ENCODE results near the gene OVCH2.

The OVCH2 gene

DNA sequence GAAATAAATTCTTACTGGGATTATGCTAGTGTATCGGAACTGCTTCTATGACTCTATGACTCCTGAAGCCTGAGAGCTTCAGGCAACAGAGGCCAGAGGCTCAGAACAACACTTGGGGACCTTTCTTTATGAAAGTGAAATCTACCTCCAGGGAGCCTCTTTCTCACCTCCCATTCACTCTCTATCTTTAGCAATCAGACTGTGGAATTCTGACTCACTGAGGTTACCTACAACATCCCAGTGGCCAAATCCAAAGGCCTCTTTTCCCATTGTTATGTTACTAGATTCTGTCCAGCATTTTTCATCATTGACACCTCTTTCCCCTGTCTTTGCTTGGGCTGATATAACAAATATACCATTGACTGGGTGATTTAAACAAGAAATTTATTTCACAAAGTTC, 18.9 kb downstream of the OVCH2 start:
- Histone ChIP-seq H3K4ac (ENCODE audit: low read depth in 1 of 2, low read length in 2 of 2) (no peak overlapping the region), H2AK5ac (ENCODE audit: low read length, severe bottlenecking) (no peak overlapping the region), H3K4me1 (ENCODE audit: control insufficient read depth, insufficient read depth, low read depth, low read length) (no peaks in the 10 kb centered on the region), H2BK120ac (ENCODE audit: low read depth, low read length) (no peak overlapping the region), H3K9ac (ENCODE audit: low read length) (no peak overlapping the region), H4K91ac (ENCODE audit: low read length) (no peak overlapping the region), H3K9me3 (ENCODE audit: control insufficient read depth, low read length) (no peaks in the 10 kb centered on the region), H2BK15ac (ENCODE audit: low read depth, poor library complexity, severe bottlenecking) (no peak overlapping the region), H2BK12ac (ENCODE audit: low read length in 2 of 2) (no peak overlapping the region), H3K27me3 (ENCODE audit: control insufficient read depth in 1 of 2, insufficient read depth in 1 of 2, low read length in 2 of 2) (peaks cover 14 to 25% of the 10 kb centered on the region in 2 experiments), H3K27ac (ENCODE audit: low read length, poor library complexity, severe bottlenecking) (no peak overlapping the region), H2AFZ (ENCODE audit: low read depth, low read length) (no peak overlapping the region), H3K14ac (ENCODE audit: low read length in 2 of 2) (no peak overlapping the region), H3K23ac (ENCODE audit: low read length in 2 of 2) (no peak overlapping the region), H3K4me3 (ENCODE audit: insufficient read depth in 1 of 2, low read depth in 1 of 2, low read length in 2 of 2) (no peak overlapping the region), H3K4me2 (ENCODE audit: low read length, poor library complexity, severe bottlenecking) (no peak overlapping the region), H3K18ac (ENCODE audit: low read depth in 1 of 2, low read length in 2 of 2) (no peak overlapping the region), H3K79me1 (replicated peaks; ENCODE audit: low read length, poor library complexity, severe bottlenecking) (no peaks in the 10 kb centered on the region), H3K36me3 (ENCODE audit: control insufficient read depth in 1 of 2, insufficient read depth in 2 of 2, low read depth in 1 of 2, low read length in 2 of 2) (no peaks in the 10 kb centered on the region), H4K8ac (ENCODE audit: low read length) (no peak overlapping the region), H2BK5ac (ENCODE audit: low read depth, low read length, poor library complexity, severe bottlenecking) (no peak overlapping the region)
- DNase-seq: no peak
- WGBS: 90% methylated on average over 1 of the region's 1 CpG

DNA sequence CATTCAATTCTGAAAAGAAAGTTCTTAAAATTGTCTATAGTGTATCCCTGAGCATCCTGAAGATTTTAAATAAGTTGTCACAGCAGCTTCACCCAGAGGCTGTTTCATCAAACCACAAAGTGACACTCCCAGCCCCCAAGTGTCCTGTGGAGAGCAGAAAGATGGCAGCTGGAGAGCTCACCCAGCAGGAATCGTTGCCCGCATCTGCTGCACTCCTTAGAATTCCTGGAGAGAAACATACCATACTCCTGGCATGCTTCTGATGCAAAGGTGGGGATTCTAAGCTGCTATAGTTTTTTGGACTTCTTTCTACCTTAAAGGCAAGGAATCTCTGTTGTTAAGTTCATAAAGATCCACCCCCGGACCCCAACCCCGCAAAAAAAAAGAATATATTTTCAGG, 19.5 kb downstream of the OVCH2 start:
- Histone ChIP-seq H2BK15ac (ENCODE audit: low read depth, poor library complexity, severe bottlenecking) (no peak overlapping the region), H3K4me1 (ENCODE audit: control insufficient read depth, insufficient read depth, low read depth, low read length) (no peaks in the 10 kb centered on the region), H3K4ac (ENCODE audit: low read depth in 1 of 2, low read length in 2 of 2) (no peak overlapping the region), H3K79me1 (replicated peaks; ENCODE audit: low read length, poor library complexity, severe bottlenecking) (no peaks in the 10 kb centered on the region), H2BK120ac (ENCODE audit: low read depth, low read length) (no peak overlapping the region), H4K8ac (ENCODE audit: low read length) (no peak overlapping the region), H3K14ac (ENCODE audit: low read length in 2 of 2) (no peak overlapping the region), H2BK5ac (ENCODE audit: low read depth, low read length, poor library complexity, severe bottlenecking) (no peak overlapping the region), H3K9ac (ENCODE audit: low read length) (no peak overlapping the region), H4K91ac (ENCODE audit: low read length) (no peak overlapping the region), H2AFZ (ENCODE audit: low read depth, low read length) (no peak overlapping the region), H3K4me3 (ENCODE audit: insufficient read depth in 1 of 2, low read depth in 1 of 2, low read length in 2 of 2) (no peak overlapping the region), H3K9me3 (ENCODE audit: control insufficient read depth, low read length) (no peaks in the 10 kb centered on the region), H3K4me2 (ENCODE audit: low read length, poor library complexity, severe bottlenecking) (no peak overlapping the region), H3K23ac (ENCODE audit: low read length in 2 of 2) (no peak overlapping the region), H3K27me3 (ENCODE audit: control insufficient read depth in 1 of 2, insufficient read depth in 1 of 2, low read length in 2 of 2) (peaks cover 8 to 20% of the 10 kb centered on the region in 2 experiments), H2BK12ac (ENCODE audit: low read length in 2 of 2) (no peak overlapping the region), H3K18ac (ENCODE audit: low read depth in 1 of 2, low read length in 2 of 2) (no peak overlapping the region), H2AK5ac (ENCODE audit: low read length, severe bottlenecking) (no peak overlapping the region), H3K27ac (ENCODE audit: low read length, poor library complexity, severe bottlenecking) (no peak overlapping the region), H3K36me3 (ENCODE audit: control insufficient read depth in 1 of 2, insufficient read depth in 2 of 2, low read depth in 1 of 2, low read length in 2 of 2) (no peaks in the 10 kb centered on the region)
- no CpG with 5 or more reads among the region's 4 CpGs for WGBS
- no peak for DNase-seq

DNA sequence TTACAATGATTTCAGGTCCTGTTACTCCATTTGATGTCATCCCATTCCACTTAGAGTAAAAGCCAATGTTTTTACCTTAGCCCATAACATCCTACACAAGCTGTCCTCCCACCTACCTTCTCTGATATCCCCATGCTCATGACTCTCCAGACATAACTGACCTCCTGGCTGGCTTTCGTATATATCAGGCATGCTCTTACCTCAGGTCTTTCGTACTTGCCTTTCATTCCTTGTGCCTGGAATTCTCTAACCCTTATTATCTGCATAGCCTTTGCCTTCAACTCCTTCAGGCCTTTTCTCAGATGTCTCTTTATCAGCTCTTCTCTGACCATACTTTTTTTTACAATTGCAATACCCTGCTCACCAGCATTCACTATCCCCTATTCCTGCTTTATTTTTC, 22.7 kb downstream of the OVCH2 start:
- H3K4me1 ChIP-seq (ENCODE audit: control insufficient read depth, insufficient read depth, low read depth, low read length): no peaks in the 10 kb centered on the region
- no peak overlapping the region for H2AK5ac ChIP-seq (ENCODE audit: low read length, severe bottlenecking)
- H4K91ac ChIP-seq (ENCODE audit: low read length): no peak overlapping the region
- H3K14ac ChIP-seq (ENCODE audit: low read length in 2 of 2): no peak overlapping the region
- WGBS: 76% methylated on average over 2 of the region's 2 CpGs
- no peak overlapping the region for H3K27ac ChIP-seq (ENCODE audit: low read length, poor library complexity, severe bottlenecking)
- no peak overlapping the region for H2AFZ ChIP-seq (ENCODE audit: low read depth, low read length)
- H3K18ac ChIP-seq (ENCODE audit: low read depth in 1 of 2, low read length in 2 of 2): no peak overlapping the region
- no peak overlapping the region for H2BK5ac ChIP-seq (ENCODE audit: low read depth, low read length, poor library complexity, severe bottlenecking)
- no peaks in the 10 kb centered on the region for H3K79me1 ChIP-seq (replicated peaks; ENCODE audit: low read length, poor library complexity, severe bottlenecking)
- H3K23ac ChIP-seq (ENCODE audit: low read length in 2 of 2): no peak overlapping the region
- H3K27me3 ChIP-seq (ENCODE audit: control insufficient read depth in 1 of 2, insufficient read depth in 1 of 2, low read length in 2 of 2): peaks cover 0 to 12% of the 10 kb centered on the region in 2 experiments
- no peak for DNase-seq
- no peak overlapping the region for H2BK15ac ChIP-seq (ENCODE audit: low read depth, poor library complexity, severe bottlenecking)
- no peak overlapping the region for H2BK120ac ChIP-seq (ENCODE audit: low read depth, low read length)
- no peak overlapping the region for H3K4me2 ChIP-seq (ENCODE audit: low read length, poor library complexity, severe bottlenecking)
- H3K4ac ChIP-seq (ENCODE audit: low read depth in 1 of 2, low read length in 2 of 2): no peak overlapping the region
- H2BK12ac ChIP-seq (ENCODE audit: low read length in 2 of 2): no peak overlapping the region
- H3K9me3 ChIP-seq (ENCODE audit: control insufficient read depth, low read length): peaks cover 4% of the 10 kb centered on the region
- no peak overlapping the region for H4K8ac ChIP-seq (ENCODE audit: low read length)
- no peak overlapping the region for H3K9ac ChIP-seq (ENCODE audit: low read length)
- H3K36me3 ChIP-seq (ENCODE audit: control insufficient read depth in 1 of 2, insufficient read depth in 2 of 2, low read depth in 1 of 2, low read length in 2 of 2): no peaks in the 10 kb centered on the region
- no peak overlapping the region for H3K4me3 ChIP-seq (ENCODE audit: insufficient read depth in 1 of 2, low read depth in 1 of 2, low read length in 2 of 2)

DNA sequence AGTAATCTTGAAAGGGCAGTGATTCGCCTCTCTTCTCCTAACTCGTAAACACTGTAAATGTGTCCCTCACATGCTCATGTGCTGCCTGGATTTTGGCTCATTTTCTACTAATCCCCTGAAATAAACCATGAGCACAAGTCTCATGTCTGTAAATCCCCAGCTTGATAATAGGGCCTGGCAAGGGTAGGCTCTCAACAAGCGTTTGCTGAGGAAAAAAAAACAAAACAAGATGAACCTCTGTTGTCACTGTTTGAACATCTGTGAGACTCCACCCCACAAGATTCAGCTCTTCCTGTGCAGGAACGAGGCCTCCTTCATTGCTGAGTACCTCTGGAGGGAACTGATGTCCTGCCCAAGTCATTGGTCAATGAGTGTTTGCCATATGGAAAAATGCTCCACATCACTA, 28.5 kb downstream of the OVCH2 start:
- Histone ChIP-seq H3K79me1 (replicated peaks; ENCODE audit: low read length, poor library complexity, severe bottlenecking) (no peaks in the 10 kb centered on the region), H3K14ac (ENCODE audit: low read length in 2 of 2) (no peak overlapping the region), H3K4me1 (ENCODE audit: control insufficient read depth, insufficient read depth, low read depth, low read length) (peaks cover 11% of the 10 kb centered on the region), H4K91ac (ENCODE audit: low read length) (no peak overlapping the region), H2BK15ac (ENCODE audit: low read depth, poor library complexity, severe bottlenecking) (no peak overlapping the region), H2AK5ac (ENCODE audit: low read length, severe bottlenecking) (no peak overlapping the region), H3K4me2 (ENCODE audit: low read length, poor library complexity, severe bottlenecking) (no peak overlapping the region), H2BK120ac (ENCODE audit: low read depth, low read length) (no peak overlapping the region), H3K23ac (ENCODE audit: low read length in 2 of 2) (no peak overlapping the region), H3K9ac (ENCODE audit: low read length) (no peak overlapping the region), H4K8ac (ENCODE audit: low read length) (no peak overlapping the region), H3K36me3 (ENCODE audit: control insufficient read depth in 1 of 2, insufficient read depth in 2 of 2, low read depth in 1 of 2, low read length in 2 of 2) (no peaks in the 10 kb centered on the region), H3K4me3 (ENCODE audit: insufficient read depth in 1 of 2, low read depth in 1 of 2, low read length in 2 of 2) (no peak overlapping the region), H3K27me3 (ENCODE audit: control insufficient read depth in 1 of 2, insufficient read depth in 1 of 2, low read length in 2 of 2) (peaks cover 0 to under 1% of the 10 kb centered on the region in 2 experiments), H2BK12ac (ENCODE audit: low read length in 2 of 2) (no peak overlapping the region), H3K18ac (ENCODE audit: low read depth in 1 of 2, low read length in 2 of 2) (no peak overlapping the region), H3K27ac (ENCODE audit: low read length, poor library complexity, severe bottlenecking) (no peak overlapping the region), H3K9me3 (ENCODE audit: control insufficient read depth, low read length) (peaks cover 4% of the 10 kb centered on the region), H3K4ac (ENCODE audit: low read depth in 1 of 2, low read length in 2 of 2) (no peak overlapping the region), H2BK5ac (ENCODE audit: low read depth, low read length, poor library complexity, severe bottlenecking) (no peak overlapping the region), H2AFZ (ENCODE audit: low read depth, low read length) (no peak overlapping the region)
- WGBS: 22% methylated on average over 4 of the region's 4 CpGs
- peak; percentile 16 for DNase-seq
